ENCODE measurements around the gene CCDC81. TPM values are rescaled to one million over a fixed set of nuclear protein-coding genes. Genes with fewer than 3 reads are reported as not detected.

CCDC81 gene
- total and polyA plus RNA-seq, 11 donors: 0.17 to 1.2 (median 0.34) TPM; not detected in 1

DNA sequence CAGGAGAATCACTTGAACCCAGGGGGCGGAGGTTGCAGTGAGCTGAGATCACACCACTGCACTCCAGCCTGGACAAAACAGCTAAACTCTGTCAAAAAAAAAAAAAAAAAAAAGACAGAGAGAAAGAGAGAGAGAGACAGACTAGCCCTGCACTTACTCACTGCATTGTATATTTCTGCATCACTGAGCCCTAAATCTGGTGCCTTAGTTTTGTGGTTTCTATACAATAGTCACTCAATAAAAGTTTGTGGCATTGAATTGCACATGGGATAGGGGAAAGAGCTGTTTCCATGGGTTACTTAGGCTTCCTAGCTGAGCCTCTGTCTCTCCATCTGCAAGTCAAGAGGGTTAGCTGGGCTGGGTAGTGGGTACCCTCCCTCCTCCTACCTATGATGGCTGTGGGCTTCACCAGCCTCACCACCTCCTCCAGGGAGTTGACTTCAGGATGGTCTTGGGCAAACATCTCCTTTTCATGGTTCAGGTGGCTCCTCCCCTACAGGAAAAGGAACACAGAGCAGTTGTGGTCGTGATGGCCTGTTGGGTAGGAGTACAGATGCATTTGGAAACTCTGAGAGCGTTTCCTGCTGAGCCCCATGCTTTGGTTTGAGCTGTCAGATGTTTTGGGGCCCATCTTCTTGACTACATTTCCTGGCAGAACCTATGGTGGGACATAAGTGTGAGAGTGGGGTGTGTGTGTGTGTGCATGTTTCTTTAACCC, 73.2 kb downstream of the CCDC81 start:
- Histone ChIP-seq H3K9me3 (no peaks in the 10 kb centered on the region), H3K27me3 (no peaks in the 10 kb centered on the region), H3K4me1 (peaks cover 0 to 5% (median 0%) of the 10 kb centered on the region in 12 donors), H3K4me3 (no peak overlapping the region), H3K27ac (no peak overlapping the region), H3K36me3 (peaks cover 0 to 42% (median 19%) of the 10 kb centered on the region in 9 donors)
- no peak for ATAC-seq
- TF ChIP-seq POLR2A (IDR thresholded peaks at IDR 0.05): no peak
- intact Hi-C loops (cut with DNase I): no loop called here
- no peak for DNase-seq
- 85 to 92% (median 88%) methylated on average over 3 of the region's 3 CpGs for WGBS, 4 donors

DNA sequence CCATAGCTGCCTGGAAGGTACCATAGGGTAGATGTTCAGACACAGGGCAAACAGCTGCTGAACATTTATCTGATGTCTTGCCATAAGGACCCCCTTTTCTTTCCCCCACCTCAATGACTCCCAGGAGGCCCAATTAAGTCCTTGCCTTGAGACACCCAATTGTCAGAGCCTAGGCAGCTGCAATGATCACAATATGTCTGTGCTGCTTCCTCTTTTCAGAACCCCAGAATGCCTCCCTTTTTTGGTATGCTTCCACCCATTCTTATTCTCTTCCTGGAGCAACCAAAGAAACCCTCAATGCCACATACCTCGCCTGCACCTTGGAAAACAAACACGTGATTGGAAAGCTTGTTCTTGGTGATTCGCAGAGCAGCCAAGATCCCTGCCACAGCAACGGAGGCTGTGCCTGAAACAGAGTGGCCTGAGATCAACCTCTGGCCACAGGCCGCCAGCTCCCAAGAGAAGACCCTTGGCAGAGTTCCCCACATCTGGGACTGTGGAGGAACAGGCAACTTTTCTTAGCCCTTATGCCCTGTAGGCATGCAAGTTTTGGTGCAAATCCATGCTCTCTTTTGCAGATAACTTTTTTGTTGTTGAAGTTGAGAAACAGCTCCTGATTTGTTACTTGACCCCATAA, 75.4 kb downstream of the CCDC81 start:
- WGBS, 4 donors: 66 to 85% (median 74%) methylated on average over 5 of the region's 5 CpGs
- intact Hi-C loops (cut with DNase I): loop anchor here in 6 of 10 donors (10.0 kb wide), 3 partner anchors 155 to 465 kb away; partner anchors contain the start of gene ME3 (in 3 of the 6)
- Histone ChIP-seq H3K27me3 (no peaks in the 10 kb centered on the region), H3K27ac (no peak overlapping the region), H3K36me3 (peaks cover 0 to 23% (median 7%) of the 10 kb centered on the region in 9 donors), H3K4me3 (no peak overlapping the region), H3K9me3 (no peaks in the 10 kb centered on the region), H3K4me1 (peaks cover 0 to 3% (median 0%) of the 10 kb centered on the region in 12 donors)
- no peak for ATAC-seq
- TF ChIP-seq POLR2A (IDR thresholded peaks at IDR 0.05): no peak
- TF ChIP-seq, protein P1, sequence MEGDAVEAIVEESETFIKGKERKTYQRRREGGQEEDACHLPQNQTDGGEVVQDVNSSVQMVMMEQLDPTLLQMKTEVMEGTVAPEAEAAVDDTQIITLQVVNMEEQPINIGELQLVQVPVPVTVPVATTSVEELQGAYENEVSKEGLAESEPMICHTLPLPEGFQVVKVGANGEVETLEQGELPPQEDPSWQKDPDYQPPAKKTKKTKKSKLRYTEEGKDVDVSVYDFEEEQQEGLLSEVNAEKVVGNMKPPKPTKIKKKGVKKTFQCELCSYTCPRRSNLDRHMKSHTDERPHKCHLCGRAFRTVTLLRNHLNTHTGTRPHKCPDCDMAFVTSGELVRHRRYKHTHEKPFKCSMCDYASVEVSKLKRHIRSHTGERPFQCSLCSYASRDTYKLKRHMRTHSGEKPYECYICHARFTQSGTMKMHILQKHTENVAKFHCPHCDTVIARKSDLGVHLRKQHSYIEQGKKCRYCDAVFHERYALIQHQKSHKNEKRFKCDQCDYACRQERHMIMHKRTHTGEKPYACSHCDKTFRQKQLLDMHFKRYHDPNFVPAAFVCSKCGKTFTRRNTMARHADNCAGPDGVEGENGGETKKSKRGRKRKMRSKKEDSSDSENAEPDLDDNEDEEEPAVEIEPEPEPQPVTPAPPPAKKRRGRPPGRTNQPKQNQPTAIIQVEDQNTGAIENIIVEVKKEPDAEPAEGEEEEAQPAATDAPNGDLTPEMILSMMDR (IDR thresholded peaks at IDR 0.05): no peak
- DNase-seq: no peak

DNA sequence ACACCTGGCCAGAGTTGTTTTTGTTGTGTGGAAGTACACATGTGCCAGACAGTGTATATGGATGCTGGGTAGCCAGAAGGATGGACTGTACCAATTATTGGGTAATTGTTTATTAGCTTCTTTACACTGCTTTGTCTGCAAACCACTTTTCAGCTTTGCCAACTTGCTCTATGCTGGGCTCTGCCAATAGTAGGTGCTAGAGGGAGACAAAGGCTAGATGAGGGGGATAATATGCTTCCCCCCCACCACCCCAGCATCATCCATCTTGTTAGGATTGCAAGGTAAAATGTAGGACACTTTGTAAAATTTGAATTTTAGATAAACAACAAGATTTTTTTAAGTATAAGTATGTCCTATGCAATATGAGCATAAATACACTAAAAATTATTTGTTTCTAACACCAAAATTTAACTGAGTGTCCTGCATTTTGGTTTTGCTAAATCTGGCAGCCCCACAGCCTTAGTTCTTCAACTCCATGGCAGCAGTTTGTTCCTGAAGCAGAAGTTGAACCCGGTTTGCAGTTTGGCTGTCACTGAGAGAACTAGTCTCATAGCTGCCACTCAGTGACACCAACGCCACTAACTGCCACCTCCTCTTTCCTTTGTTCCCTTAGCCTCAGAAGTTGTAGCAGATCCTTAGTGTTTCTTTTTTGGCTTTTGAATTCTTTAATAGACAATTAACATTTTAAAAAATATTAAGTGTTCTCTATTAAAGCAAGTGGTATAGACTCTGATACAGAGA, 78.8 kb downstream of the CCDC81 start:
- Histone ChIP-seq H3K36me3 (no peaks in the 10 kb centered on the region), H3K4me1 (peaks cover 0 to 28% (median 13%) of the 10 kb centered on the region in 12 donors), H3K9me3 (no peaks in the 10 kb centered on the region), H3K27ac (no peak overlapping the region), H3K27me3 (no peaks in the 10 kb centered on the region), H3K4me3 (no peak overlapping the region)
- 71 to 86% (median 80%) methylated on average over 2 of the region's 2 CpGs for WGBS, 4 donors
- DNase-seq (no peak), ATAC-seq (no peak)
- intact Hi-C loops (cut with DNase I): loop anchor here in 6 of 10 donors (2.0 to 10.0 kb wide), 4 partner anchors 151 to 461 kb away; partner anchors contain the start of gene ME3 (in 3 of the 6)
- TF ChIP-seq, protein P1 (IDR thresholded peaks at IDR 0.05): no peak
- TF ChIP-seq POLR2A (IDR thresholded peaks at IDR 0.05): no peak

DNA sequence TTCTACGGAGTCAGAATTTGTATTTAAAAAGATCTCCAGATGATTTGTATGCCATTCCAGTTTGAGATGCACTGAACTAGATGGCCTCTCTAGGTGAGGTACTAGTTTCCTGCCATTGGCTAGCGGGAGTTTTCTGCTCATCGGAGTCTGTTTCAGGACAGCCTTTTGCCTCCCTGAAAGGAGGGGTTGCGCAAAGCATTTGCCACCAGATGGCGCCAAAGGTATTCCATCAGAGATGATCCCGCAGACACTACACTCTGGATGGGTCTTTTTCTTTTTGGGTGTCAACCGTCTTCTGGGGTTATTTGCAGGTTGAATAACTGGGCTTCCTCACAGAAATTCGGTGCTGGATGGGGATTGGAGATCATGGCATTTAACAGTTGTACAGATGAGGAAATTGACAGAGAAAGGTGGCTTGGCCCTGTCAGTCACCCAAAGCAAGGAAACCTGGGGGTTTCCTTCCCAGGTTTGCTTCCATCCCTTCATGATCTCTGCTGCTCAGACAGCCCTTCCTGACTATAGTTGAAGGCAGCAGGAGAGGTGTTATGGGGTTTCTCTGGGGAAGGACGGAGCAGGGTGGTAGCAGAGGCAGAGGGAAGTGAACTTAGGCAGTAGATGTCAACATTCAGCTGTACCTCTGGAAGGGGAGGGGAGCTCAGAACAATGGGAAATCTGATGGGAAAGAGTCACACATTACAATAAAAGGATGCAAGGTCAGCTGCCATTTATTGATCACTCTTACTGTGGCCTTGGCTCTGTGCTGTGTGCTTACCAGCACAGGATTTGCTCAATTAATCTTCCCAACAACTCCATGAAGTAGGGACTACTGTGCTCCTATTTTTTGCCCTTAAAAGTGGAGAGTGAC, 81.6 kb downstream of the CCDC81 start:
- peak; percentile 82 to 86 (median 85) for DNase-seq
- Histone ChIP-seq H3K27me3 (no peaks in the 10 kb centered on the region), H3K36me3 (no peaks in the 10 kb centered on the region), H3K27ac (peak overlapping the region in 6 of 12 donors; percentile 20 to 61 (median 39)), H3K4me1 (peaks cover 3 to 55% (median 37%) of the 10 kb centered on the region in 12 donors), H3K4me3 (no peak overlapping the region), H3K9me3 (no peaks in the 10 kb centered on the region)
- WGBS, 4 donors: 16 to 20% (median 17%) methylated on average over 9 of the region's 9 CpGs
- TF ChIP-seq POLR2A (IDR thresholded peaks at IDR 0.05): no peak
- TF ChIP-seq, protein P1 (IDR thresholded peaks at IDR 0.05): peak; percentile 83 to 97 (median 91)
- intact Hi-C loops (cut with DNase I): loop anchor here (1.0 to 10.0 kb wide), 14 partner anchors 148 to 461 kb away; partner anchors contain the start of genes PRSS23 (in 6 of the 10) and ME3 (in 4 of the 10)
- peak; percentile 47 to 83 (median 78) for ATAC-seq
